Heart left ventricle (tissue), 16 donors: ENCODE data around the gene ATP7A. TPM values are rescaled to one million over a fixed set of nuclear protein-coding genes. Genes with fewer than 3 reads are reported as not detected.
A peak's percentile ranks its signal among the peaks of the same experiment; 100 is the strongest.
"Not testable (repeated sequence)": the region's sequence is repeated elsewhere in the genome, so short reads cannot be mapped to it uniquely, and the experiment has no call there.

ENCODE experiments used
- ATAC-seq, 4 donors: fragments of 200-7000 bp; cut with Tn5 transposase; one replicate each; pipeline ENCODE4 v1.9.1; 2020 to 2022; ENCODE audit warnings: moderate library complexity in 4 of 4, mild to moderate bottlenecking in 3 of 4, moderate number of reproducible peaks in 1 of 4
- DNase-seq, 5 donors: peaks; one replicate each; pipeline ENCODE4 v3.0.0-alpha.2; 2020
- H3K27ac ChIP-seq, 12 donors: fragments of 200-600 bp; sonication (generic) in 4 of 12; one replicate each; pipeline versions ENCODE4 v1.5.0 to v1.8.0; 2016 to 2022; ENCODE audit warnings: mild to moderate bottlenecking in 2 of 12
- H3K27me3 ChIP-seq, 9 donors: fragments of 200-600 bp; sonication (generic) in 2 of 9; one replicate each; pipeline versions ENCODE4 v1.5.1 to v1.8.0; 2016 to 2022; ENCODE audit warnings: mild to moderate bottlenecking in 3 of 9
- H3K36me3 ChIP-seq, 9 donors: fragments of 200-600 bp; sonication (generic) in 2 of 9; one replicate each; pipeline versions ENCODE4 v1.5.0 to v1.8.0; 2018 to 2022; ENCODE audit warnings: mild to moderate bottlenecking in 2 of 9
- H3K4me1 ChIP-seq, 12 donors: fragments of 200-600 bp; sonication (generic) in 4 of 12; one replicate each; pipeline versions ENCODE4 v1.5.0 to v1.8.0; 2016 to 2022; ENCODE audit warnings: mild to moderate bottlenecking in 3 of 12
- H3K4me3 ChIP-seq, 12 donors: fragments of 200-600 bp; sonication (generic) in 4 of 12; one replicate each; pipeline versions ENCODE4 v1.5.0 to v1.8.0; 2017 to 2022; ENCODE audit warnings: mild to moderate bottlenecking in 9 of 12, moderate library complexity in 4 of 12
- H3K9me3 ChIP-seq, 12 donors: fragments of 200-600 bp; sonication (generic) in 4 of 12; one replicate each; pipeline versions ENCODE4 v1.5.0 to v1.8.0; 2016 to 2022; ENCODE audit warnings: mild to moderate bottlenecking in 1 of 12
- POLR2A ChIP-seq, 2 donors: fragments of 450-650 bp; IDR thresholded peaks; one replicate each; pipeline ENCODE4 v1.6.1; 2017; ENCODE audit warnings: antibody characterized with exemption in 2 of 2, mild to moderate bottlenecking in 2 of 2, moderate library complexity in 2 of 2
- WGBS, 4 donors: extraction: QIAGEN DNeasy Blood & Tissue Kit in 2 of 4; methylation state at CpG; one replicate each; pipeline versions ENCODE4 v1.1.5 to v1.1.7; 2013 to 2018; 5-methylcytosine and 5-hydroxymethylcytosine counted together
- intact Hi-C, 10 donors: fragments of 100-400 bp; cut with DNase I; formaldehyde crosslinking; loops; one replicate each; pipeline versions ENCODE4 v1.11.1 to v1.14.2; 2022
- polyA plus RNA-seq, 2 donors: library from polyadenylated mRNA; stranded (reverse); fragments of 200-250 nt; gene quantifications; one replicate each; pipeline ENCODE4 v1.2.3, GENCODE V29; 2013
- total RNA-seq, 9 donors: library from RNA; depleted of rRNA in 2 of 9; stranded (reverse); fragments of >200 nt in 2 of 9; fragmentation: NEBNext Ultra II Directional in 3 of 9; extraction: Animal tissue kit (Norgen Biotek cat#: 25700) in 3 of 9; gene quantifications; one replicate each; pipeline versions ENCODE4 v1.1.0 to v1.2.4, GENCODE V29; 2016 to 2023
- TF ChIP-seq, protein P1 (sequence below), 12 donors: fragments of 200-600 bp; sonication (generic) in 4 of 12; IDR thresholded peaks; one replicate each; pipeline versions ENCODE4 v1.5.0 to v1.8.0; 2018 to 2022; ENCODE audit warnings: antibody characterized with exemption in 12 of 12, mild to moderate bottlenecking in 5 of 12
- donor health status: ischemic (EF 13 %, LVEDD 7.1; RV severe dilation, severe dysfunction).
- donor health status: healthy with polysubstance abuse.
- donor health status: DM: no; HTN: yes; CAD: no.
- donor health status: DM: no; HTN: no; CAD: no.
- donor health status: ischemic (EF 25% LVEDD 6.9; RV normal size, moderate dysfunction).
- donor health status: ischemic (EF 25% LVEDD 5.7; RV mildly dilated, moderate dysfunction).
- donor health status: healthy.
- donor health status: DM: yes; HTN: yes; CAD: no.
- donor health status: ischemic (EF 35%, LVEDD 5.7; RV mildly dilated, moderate dysfunction).
- donor health status: nonischemic (EF 11% LVEDD 7.7; RV severe dilation, severe dysfunction).
- donor health status: DM: yes; HTN: yes; CAD: no.
- donor health status: PGD.
- donor health status: ischemic (EF 29% LVEDD 5.4; RV normal size, mild dysfunction).
- donor health status: nonischemic (EF 23%, LVEDD 6.1; RV moderate dilation, normal function).

ATP7A gene
- total and polyA plus RNA-seq, 11 donors = 1.4 to 9.3 (median 5.5) TPM

DNA sequence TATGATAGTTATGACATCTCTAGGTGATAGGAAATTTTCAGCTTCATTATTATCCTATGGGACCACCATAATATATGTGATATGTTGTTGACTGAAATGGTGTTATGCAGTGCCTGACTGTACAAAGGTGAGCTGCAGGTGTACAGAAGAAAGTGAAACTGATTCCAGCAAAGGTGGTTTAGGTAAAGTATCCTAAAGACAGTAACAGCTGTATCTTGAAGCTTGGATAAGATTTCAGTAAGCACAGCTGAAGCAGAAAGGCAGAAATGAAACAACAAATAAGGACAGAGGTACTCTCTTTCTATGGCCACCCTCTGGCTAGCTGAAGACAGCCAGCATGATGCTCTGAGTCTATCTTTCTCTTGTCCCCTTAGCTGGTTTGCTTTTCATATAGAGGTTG, 163.6 kb downstream of the ATP7A start:
- no peak for DNase-seq
- Histone ChIP-seq H3K36me3 (no peaks in the 10 kb centered on the region), H3K9me3 (peaks cover 0 to 18% (median 0%) of the 10 kb centered on the region in 12 donors), H3K27me3 (no peaks in the 10 kb centered on the region), H3K4me1 (no peaks in the 10 kb centered on the region), H3K27ac (no peak overlapping the region), H3K4me3 (no peak overlapping the region)
- no peak for ATAC-seq
- intact Hi-C loops = loop anchor here in 1 of 10 donors (10.0 kb wide), 1 partner anchor 59 kb away; no protein-coding TSS in a partner anchor
- no peak for TF ChIP-seq POLR2A (IDR thresholded peaks at IDR 0.05)
- TF ChIP-seq, protein P1, sequence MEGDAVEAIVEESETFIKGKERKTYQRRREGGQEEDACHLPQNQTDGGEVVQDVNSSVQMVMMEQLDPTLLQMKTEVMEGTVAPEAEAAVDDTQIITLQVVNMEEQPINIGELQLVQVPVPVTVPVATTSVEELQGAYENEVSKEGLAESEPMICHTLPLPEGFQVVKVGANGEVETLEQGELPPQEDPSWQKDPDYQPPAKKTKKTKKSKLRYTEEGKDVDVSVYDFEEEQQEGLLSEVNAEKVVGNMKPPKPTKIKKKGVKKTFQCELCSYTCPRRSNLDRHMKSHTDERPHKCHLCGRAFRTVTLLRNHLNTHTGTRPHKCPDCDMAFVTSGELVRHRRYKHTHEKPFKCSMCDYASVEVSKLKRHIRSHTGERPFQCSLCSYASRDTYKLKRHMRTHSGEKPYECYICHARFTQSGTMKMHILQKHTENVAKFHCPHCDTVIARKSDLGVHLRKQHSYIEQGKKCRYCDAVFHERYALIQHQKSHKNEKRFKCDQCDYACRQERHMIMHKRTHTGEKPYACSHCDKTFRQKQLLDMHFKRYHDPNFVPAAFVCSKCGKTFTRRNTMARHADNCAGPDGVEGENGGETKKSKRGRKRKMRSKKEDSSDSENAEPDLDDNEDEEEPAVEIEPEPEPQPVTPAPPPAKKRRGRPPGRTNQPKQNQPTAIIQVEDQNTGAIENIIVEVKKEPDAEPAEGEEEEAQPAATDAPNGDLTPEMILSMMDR (IDR thresholded peaks at IDR 0.05) = no peak

DNA sequence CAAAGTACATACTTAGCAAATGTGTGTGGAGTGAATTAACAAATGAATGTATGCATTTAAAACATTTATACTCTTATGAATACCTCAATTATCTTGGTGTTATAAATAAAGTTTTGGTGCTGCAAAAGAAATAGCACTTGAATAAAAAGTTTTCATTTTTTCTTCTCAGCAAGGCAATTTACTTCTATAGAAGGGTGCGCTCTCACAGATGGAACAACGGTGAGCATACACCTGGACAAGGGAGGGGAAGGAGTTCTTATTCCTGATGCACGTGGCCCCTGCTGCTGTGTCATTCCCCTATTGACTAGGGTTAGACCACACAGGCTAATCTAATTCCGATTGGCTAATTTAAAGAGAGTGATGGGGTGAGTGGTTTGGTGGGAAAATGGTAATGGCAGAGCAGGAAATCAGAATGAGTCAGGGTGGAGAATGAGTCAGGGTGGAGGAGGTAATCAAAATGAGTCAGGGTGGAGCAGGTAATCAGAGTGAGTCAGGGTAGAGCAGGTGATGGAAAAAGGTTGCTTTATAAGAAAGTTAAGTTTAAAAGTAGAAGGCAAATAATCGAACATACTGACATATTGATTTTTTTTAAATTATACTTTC, 165.4 kb downstream of the ATP7A start:
- 77 to 90% (median 83%) methylated on average over 5 of the region's 5 CpGs for whole genome bisulfite sequencing, 4 donors
- no peak for ATAC-seq
- H3K4me3 ChIP-seq = no peak overlapping the region
- no peaks in the 10 kb centered on the region for H3K27me3 ChIP-seq
- peaks cover 0 to 17% (median 0%) of the 10 kb centered on the region in 12 donors for H3K9me3 ChIP-seq
- H3K27ac ChIP-seq = no peak overlapping the region
- no peaks in the 10 kb centered on the region for H3K36me3 ChIP-seq
- no peak for DNase-seq
- no peaks in the 10 kb centered on the region for H3K4me1 ChIP-seq
- intact Hi-C loops = loop anchor here in 1 of 10 donors (10.0 kb wide), 1 partner anchor 61 kb away; no protein-coding TSS in a partner anchor
- TF ChIP-seq, protein P1 (IDR thresholded peaks at IDR 0.05) = no peak
- TF ChIP-seq POLR2A (IDR thresholded peaks at IDR 0.05) = no peak

DNA sequence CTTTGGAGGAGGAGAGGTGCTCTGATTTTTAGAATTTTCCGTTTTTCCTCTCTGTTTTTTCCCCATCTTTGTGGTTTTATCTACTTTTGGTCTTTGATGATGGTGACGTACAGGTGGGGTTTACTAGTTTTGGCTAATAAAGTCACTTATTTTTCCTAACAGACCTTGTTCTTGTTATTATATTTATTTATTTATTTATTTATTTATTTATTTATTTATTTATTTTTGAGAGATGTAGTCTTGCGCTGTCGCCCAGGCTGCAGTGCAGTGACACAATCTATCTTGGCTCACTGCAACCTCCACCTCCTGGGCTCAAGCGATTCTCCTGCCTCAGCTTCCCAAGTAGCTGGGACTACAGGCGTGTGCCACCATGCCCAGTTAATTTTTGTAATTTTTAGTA, 170.9 kb downstream of the ATP7A start:
- H3K27me3 ChIP-seq, H3K36me3 ChIP-seq, H3K4me3 ChIP-seq, H3K9me3 ChIP-seq, H3K4me1 ChIP-seq, ATAC-seq, intact Hi-C loops, DNase-seq, H3K27ac ChIP-seq: not testable (repeated sequence)
- WGBS, 4 donors = 81 to 96% (median 88%) methylated on average over 6 of the region's 6 CpGs

DNA sequence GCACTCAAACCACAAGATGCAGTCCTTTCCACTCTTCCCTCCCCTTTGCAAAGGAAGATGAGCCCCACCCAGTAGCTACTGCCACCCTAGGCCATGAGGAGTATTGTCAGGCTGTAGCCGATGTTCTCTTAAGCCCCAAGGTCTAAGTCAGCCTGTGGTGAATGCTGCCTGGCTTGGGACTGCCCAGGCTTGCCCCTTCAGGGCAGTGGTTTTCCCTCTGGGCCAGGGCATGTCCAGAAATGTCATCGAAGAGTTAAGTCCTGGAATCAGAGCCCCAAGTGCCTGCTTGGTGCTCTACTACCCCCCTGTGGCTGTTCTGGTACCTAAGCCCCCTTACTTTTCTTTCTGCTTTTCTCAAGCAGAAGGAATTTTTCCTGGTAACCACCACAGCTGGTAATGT, 181.8 kb downstream of the ATP7A start:
- no peak overlapping the region for H3K27ac ChIP-seq
- intact Hi-C loops = no loop called here
- DNase-seq (no peak), ATAC-seq (peak in 1 of 4 donors; percentile 39)
- WGBS, 4 donors = 21 to 48% (median 36%) methylated on average over 2 of the region's 2 CpGs
- H3K27me3 ChIP-seq = peaks cover 0 to 5% (median 0%) of the 10 kb centered on the region in 9 donors
- TF ChIP-seq, protein P1 (IDR thresholded peaks at IDR 0.05) = peak in 5 of 12 donors; percentile 8 to 28 (median 14)
- TF ChIP-seq POLR2A (IDR thresholded peaks at IDR 0.05) = no peak
- H3K36me3 ChIP-seq = no peaks in the 10 kb centered on the region
- no peaks in the 10 kb centered on the region for H3K4me1 ChIP-seq
- no peak overlapping the region for H3K4me3 ChIP-seq
- H3K9me3 ChIP-seq = peaks cover 0 to 5% (median 0%) of the 10 kb centered on the region in 12 donors

DNA sequence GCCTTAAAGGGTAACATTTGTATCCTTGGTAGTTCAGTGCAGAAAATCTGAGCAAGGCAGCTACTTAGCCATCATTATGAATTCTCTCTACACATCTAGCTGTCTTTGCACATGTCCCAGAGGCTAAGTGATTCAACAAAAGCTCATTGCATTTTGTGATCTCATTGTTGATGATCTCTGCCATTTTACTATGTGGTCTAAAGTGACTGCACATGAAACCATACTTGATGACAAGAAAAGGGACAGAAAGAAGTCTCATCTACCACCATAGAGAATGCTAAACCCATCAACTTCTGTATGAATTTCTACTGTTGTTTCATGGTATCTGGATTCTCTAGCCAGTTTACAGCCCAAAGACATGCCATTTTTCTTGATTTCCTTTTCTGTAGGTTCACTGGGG, 187.6 kb downstream of the ATP7A start:
- H3K27me3 ChIP-seq = peaks cover 0 to 11% (median 0%) of the 10 kb centered on the region in 9 donors
- no peak for TF ChIP-seq POLR2A (IDR thresholded peaks at IDR 0.05)
- TF ChIP-seq, protein P1 (IDR thresholded peaks at IDR 0.05) = no peak
- no peaks in the 10 kb centered on the region for H3K9me3 ChIP-seq
- H3K36me3 ChIP-seq = no peaks in the 10 kb centered on the region
- no peak overlapping the region for H3K27ac ChIP-seq
- H3K4me3 ChIP-seq = no peak overlapping the region
- intact Hi-C loops = no loop called here
- ATAC-seq (no peak), DNase-seq (no peak)
- H3K4me1 ChIP-seq = no peaks in the 10 kb centered on the region
